Activated CD4-positive, alpha-beta memory T cell treated with anti-CD3 and anti-CD28 coated beads, Interleukin-2, amount 10 ng/mL, durations not matched to agents 7 days and 5 days (primary cell): ENCODE results near the gene HOXA5. TPM values are rescaled to one million over a fixed set of nuclear protein-coding genes. Genes with fewer than 3 reads are reported as not detected.

Experiments
- CTCF ChIA-PET: fragments of 350-600 bp; sonication (Branson Sonifier 250); formaldehyde crosslinking; loops from one replicate; lab custom pipeline; 2021; ENCODE audit warnings: antibody characterized with exemption, inconsistent platforms; lab: Charles Lee
- POLR2A ChIA-PET: fragments of 350-600 bp; sonication (Branson Sonifier 250); formaldehyde crosslinking; loops from one replicate; lab custom pipeline; 2021; ENCODE audit warnings: antibody characterized with exemption; lab: Charles Lee
- DNase-seq: peaks from one replicate; pipeline ENCODE4 v3.0.0-alpha.2; 2020
- H3K27ac Mint-ChIP-seq: one replicate; pipeline ENCODE4 v1.8.0; 2021; ENCODE audit warnings: mild to moderate bottlenecking, mixed read lengths
- H3K27me3 Mint-ChIP-seq: one replicate; pipeline ENCODE4 v1.8.0; 2021; ENCODE audit warnings: mixed read lengths
- H3K36me3 Mint-ChIP-seq: one replicate; pipeline ENCODE4 v1.8.0; 2021; ENCODE audit warnings: low read depth, mixed read lengths
- H3K4me1 Mint-ChIP-seq: one replicate; pipeline ENCODE4 v1.8.0; 2021; ENCODE audit warnings: mixed read lengths
- H3K4me3 Mint-ChIP-seq: one replicate; pipeline ENCODE4 v1.8.0; 2021; ENCODE audit warnings: mild to moderate bottlenecking, mixed read lengths
- H3K9me3 Mint-ChIP-seq: one replicate; pipeline ENCODE4 v1.8.0; 2021; ENCODE audit warnings: mixed read lengths
- total RNA-seq, 2 experiments: library from RNA; stranded (reverse); gene quantifications; one replicate each; pipeline ENCODE4 v1.2.3, GENCODE V29; 2021

The HOXA5 gene
- total RNA-seq, 2 experiments from 2014 or later, result not detected

- H3K4me1 Mint-ChIP-seq, result peaks cover 11% of the 10 kb centered on the region
- ChIA-PET POLR2A (interaction anchor here (1.0 to 1.6 kb wide), 3 partner anchors 14 to 23 kb away, joined by 3 to 5 read pairs (median 4); no protein-coding TSS in a partner anchor), CTCF (interaction anchor here (2.2 kb wide), 1 partner anchor 11 kb away, joined by 6 read pairs; no protein-coding TSS in a partner anchor)
- H3K4me3 Mint-ChIP-seq, result no peak overlapping the region
- no peaks in the 10 kb centered on the region for H3K9me3 Mint-ChIP-seq
- peak overlapping the region; percentile 58 for H3K27ac Mint-ChIP-seq
- no peaks in the 10 kb centered on the region for H3K36me3 Mint-ChIP-seq
- DNase-seq, result no peak
- H3K27me3 Mint-ChIP-seq, result peaks cover 64% of the 10 kb centered on the region
Observed at GRCh38 chr7:27172315-27172774, 28.9 kb upstream of the HOXA5 start.

GRCh38 chr7:27171637-27172314, 28.3 kb upstream of the HOXA5 start:
- H3K36me3 Mint-ChIP-seq, result no peaks in the 10 kb centered on the region
- peaks cover 13% of the 10 kb centered on the region for H3K4me1 Mint-ChIP-seq
- peak overlapping the region; percentile 58 for H3K27ac Mint-ChIP-seq
- H3K27me3 Mint-ChIP-seq, result peaks cover 69% of the 10 kb centered on the region
- ChIA-PET POLR2A (interaction anchor here (1.0 to 1.6 kb wide), 2 partner anchors 15 to 22 kb away, joined by 3 to 5 read pairs; no protein-coding TSS in a partner anchor), CTCF (interaction anchor here (2.2 kb wide), 1 partner anchor 11 kb away, joined by 6 read pairs; no protein-coding TSS in a partner anchor)
- no peak for DNase-seq
- H3K4me3 Mint-ChIP-seq, result no peak overlapping the region
- H3K9me3 Mint-ChIP-seq, result no peaks in the 10 kb centered on the region

- no peak for DNase-seq
- Mint-ChIP-seq H3K27me3 (peaks cover 69% of the 10 kb centered on the region), H3K4me1 (peaks cover 13% of the 10 kb centered on the region), H3K4me3 (no peak overlapping the region), H3K27ac (no peak overlapping the region), H3K9me3 (no peaks in the 10 kb centered on the region), H3K36me3 (no peaks in the 10 kb centered on the region)
- CTCF ChIA-PET, result interaction anchor here (2.2 kb wide), 1 partner anchor 10 kb away, joined by 6 read pairs; no protein-coding TSS in a partner anchor
- POLR2A ChIA-PET, result interaction anchor here (1.0 kb wide), 1 partner anchor 15 kb away, joined by 3 read pairs; no protein-coding TSS in a partner anchor
Observed at GRCh38 chr7:27171325-27171636, 27.8 kb upstream of the HOXA5 start.

- ChIA-PET CTCF (interaction anchor here (0.9 to 2.2 kb wide), 2 partner anchors 10 to 20 kb away, joined by 3 to 6 read pairs; no protein-coding TSS in a partner anchor), POLR2A (no interaction called here)
- Mint-ChIP-seq H3K4me1 (peaks cover 13% of the 10 kb centered on the region), H3K4me3 (no peak overlapping the region), H3K27me3 (peaks cover 73% of the 10 kb centered on the region), H3K27ac (no peak overlapping the region), H3K9me3 (no peaks in the 10 kb centered on the region), H3K36me3 (no peaks in the 10 kb centered on the region)
- DNase-seq, result no peak
Observed at GRCh38 chr7:27170426-27171324, 27.2 kb upstream of the HOXA5 start.

- H3K4me1 Mint-ChIP-seq, result peaks cover 15% of the 10 kb centered on the region
- no peaks in the 10 kb centered on the region for H3K36me3 Mint-ChIP-seq
- H3K4me3 Mint-ChIP-seq, result no peak overlapping the region
- peaks cover 71% of the 10 kb centered on the region for H3K27me3 Mint-ChIP-seq
- DNase-seq, result no peak
- ChIA-PET POLR2A (no interaction called here), CTCF (interaction anchor here (0.9 to 2.2 kb wide), 2 partner anchors 9 to 19 kb away, joined by 3 to 6 read pairs; no protein-coding TSS in a partner anchor)
- no peak overlapping the region for H3K27ac Mint-ChIP-seq
- no peaks in the 10 kb centered on the region for H3K9me3 Mint-ChIP-seq
Observed at GRCh38 chr7:27169658-27170425, 26.4 kb upstream of the HOXA5 start.

- Mint-ChIP-seq H3K4me3 (peak overlapping the region; percentile 3), H3K36me3 (no peaks in the 10 kb centered on the region), H3K9me3 (no peaks in the 10 kb centered on the region), H3K27ac (peak overlapping the region; percentile 2), H3K27me3 (peaks cover 78% of the 10 kb centered on the region), H3K4me1 (peaks cover 17% of the 10 kb centered on the region)
- ChIA-PET POLR2A (interaction anchor here (1.5 kb wide), 1 partner anchor 11 kb away, joined by 3 read pairs; no protein-coding TSS in a partner anchor), CTCF (interaction anchor here (0.7 to 1.5 kb wide), 2 partner anchors 12 to 76 kb away, joined by 3 to 5 read pairs; no protein-coding TSS in a partner anchor)
- DNase-seq, result no peak
Observed at GRCh38 chr7:27168265-27168947, 24.9 kb upstream of the HOXA5 start.

- Mint-ChIP-seq H3K36me3 (no peaks in the 10 kb centered on the region), H3K4me3 (no peak overlapping the region), H3K27me3 (peaks cover 82% of the 10 kb centered on the region), H3K9me3 (no peaks in the 10 kb centered on the region), H3K4me1 (peaks cover 17% of the 10 kb centered on the region), H3K27ac (no peak overlapping the region)
- POLR2A ChIA-PET, result interaction anchor here (0.6 to 1.5 kb wide), 2 partner anchors 12 to 21 kb away, joined by 3 read pairs; no protein-coding TSS in a partner anchor
- no peak for DNase-seq
- CTCF ChIA-PET, result interaction anchor here (1.5 kb wide), 1 partner anchor 12 kb away, joined by 5 read pairs; no protein-coding TSS in a partner anchor
Observed at GRCh38 chr7:27167916-27168264, 24.4 kb upstream of the HOXA5 start.

GRCh38 chr7:27166531-27167505, 23.3 kb upstream of the HOXA5 start:
- ChIA-PET CTCF (interaction anchor here (1.0 to 1.5 kb wide), 2 partner anchors 17 to 1312 kb away, joined by 3 read pairs; no protein-coding TSS in a partner anchor), POLR2A (interaction anchor here (1.0 kb wide), 1 partner anchor 14 kb away, joined by 3 read pairs; no protein-coding TSS in a partner anchor)
- Mint-ChIP-seq H3K4me1 (peaks cover 10% of the 10 kb centered on the region), H3K4me3 (no peak overlapping the region), H3K36me3 (no peaks in the 10 kb centered on the region), H3K9me3 (no peaks in the 10 kb centered on the region), H3K27ac (peak overlapping the region; percentile 67), H3K27me3 (peaks cover 84% of the 10 kb centered on the region)
- no peak for DNase-seq

GRCh38 chr7:27165996-27166530, 22.6 kb upstream of the HOXA5 start:
- Mint-ChIP-seq H3K36me3 (no peaks in the 10 kb centered on the region), H3K4me1 (peaks cover 11% of the 10 kb centered on the region), H3K9me3 (no peaks in the 10 kb centered on the region), H3K27me3 (peaks cover 81% of the 10 kb centered on the region), H3K27ac (peak overlapping the region; percentile 65), H3K4me3 (no peak overlapping the region)
- ChIA-PET CTCF (interaction anchor here (1.0 to 1.5 kb wide), 2 partner anchors 16 to 1312 kb away, joined by 3 read pairs; no protein-coding TSS in a partner anchor), POLR2A (interaction anchor here (1.0 kb wide), 1 partner anchor 13 kb away, joined by 3 read pairs; no protein-coding TSS in a partner anchor)
- DNase-seq, result no peak

GRCh38 chr7:27165089-27165995, 21.9 kb upstream of the HOXA5 start, which contains the start of gene HOXA9:
TSS of gene HOXA9 (minus strand) at chr7:27165537. CDS start at chr7:27165457, 80 bp downstream.
- peaks cover 12% of the 10 kb centered on the region for H3K4me1 Mint-ChIP-seq
- H3K4me3 Mint-ChIP-seq, result peak within 1 kb of the TSS; percentile 30
- peaks cover 79% of the 10 kb centered on the region for H3K27me3 Mint-ChIP-seq
- no peaks in the 10 kb centered on the region for H3K9me3 Mint-ChIP-seq
- peak within 1 kb of the TSS; percentile 65 for H3K27ac Mint-ChIP-seq
- ChIA-PET CTCF (interaction anchor here (1.5 kb wide), 1 partner anchor 1311 kb away, joined by 3 read pairs; no protein-coding TSS in a partner anchor), POLR2A (no interaction called here)
- no peak for DNase-seq
- no peaks in the 10 kb centered on the region for H3K36me3 Mint-ChIP-seq
